ENCODE data around the gene DLGAP4. TPM values are rescaled to one million over a fixed set of nuclear protein-coding genes. Genes with fewer than 3 reads are reported as not detected.

The DLGAP4 gene
- total and polyA plus RNA-seq, 2 of the 13 experiments (the other 11 are each of a cell fraction or from before 2014, with no cell fraction given) = 15.2 to 26.7 TPM

DNA sequence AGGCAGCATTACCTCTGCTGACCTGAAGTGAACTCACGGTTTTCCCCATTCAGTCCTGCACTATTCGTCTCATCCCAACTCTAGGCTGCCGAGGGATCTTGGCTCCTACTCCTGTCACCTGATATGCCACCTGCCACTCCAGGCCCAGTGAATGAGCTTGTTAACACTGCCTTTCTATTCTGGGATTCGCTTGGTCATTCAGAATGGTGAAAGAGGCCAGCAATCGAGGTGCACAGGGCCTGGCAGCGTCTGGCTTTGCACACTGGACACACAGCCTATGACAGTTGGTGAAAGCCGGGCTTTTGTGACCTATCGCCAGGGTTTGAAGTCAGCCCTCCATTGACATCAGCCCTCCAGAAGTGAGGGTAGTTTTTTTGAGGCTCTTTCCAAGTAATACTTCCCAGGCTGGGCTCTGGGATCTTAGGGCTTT is 175.9 kb downstream of the DLGAP4 start:
- DNase-seq (ENCODE audit: low spot score) = no peak
- in situ Hi-C loops (cut with HindIII; ENCODE audit: extremely low pct_ligation_motif_present, low pct_unique_long_range_greater_than_20kb) (no loop called here), intact Hi-C loops (cut with micrococcal nuclease; ENCODE audit: unreplicated experiment) (no loop called here)
- no peak overlapping the region for H3K4me2 ChIP-seq (ENCODE audit: low read depth, low read length)
- H4K20me1 ChIP-seq (ENCODE audit: insufficient read depth, low read length) = peaks cover 22% of the 10 kb centered on the region
- H3K9ac ChIP-seq (ENCODE audit: insufficient read depth, low read depth, low read length) = no peak overlapping the region
- ChIA-PET POLR2A (no interaction called here), CTCF (ENCODE audit: low intra/inter-chr PET ratio, low total read pairs) (no interaction called here)
- peaks cover 7 to 16% of the 10 kb centered on the region in 2 experiments for H3K36me3 ChIP-seq (replicated peaks in 1 of 2; ENCODE audit: control insufficient read depth in 1 of 2, insufficient read depth in 2 of 2, low read length in 2 of 2)
- no peaks in the 10 kb centered on the region for H3K9me3 ChIP-seq (ENCODE audit: low read length)
- BruUV-seq (replicated peaks) = no TSS peak
- FAIRE-seq = no peak
- TF ChIP-seq ZNF263 (CRISPR knock-in tag; IDR thresholded peaks at IDR 0.05) (no peak), RBM39 (IDR thresholded peaks at IDR 0.05; ENCODE audit: low read depth, low read length, poor library complexity, severe bottlenecking) (no peak), ZNF34 (CRISPR knock-in tag; IDR thresholded peaks at IDR 0.05; ENCODE audit: borderline replicate concordance) (no peak), SYNCRIP (IDR thresholded peaks at IDR 0.05; ENCODE audit: insufficient read depth, low read depth, low read length) (no peak), ZC3H4 (CRISPR knock-in tag; IDR thresholded peaks at IDR 0.05; ENCODE audit: borderline replicate concordance) (no peak), TGIF2 (CRISPR knock-in tag; IDR thresholded peaks at IDR 0.05) (no peak), ATAD3A (CRISPR knock-in tag; IDR thresholded peaks at IDR 0.05) (no peak), MZF1 (CRISPR knock-in tag; IDR thresholded peaks at IDR 0.05; ENCODE audit: borderline replicate concordance) (no peak), ZNF598 (CRISPR knock-in tag; IDR thresholded peaks at IDR 0.05; ENCODE audit: borderline replicate concordance) (no peak), CENPT (CRISPR knock-in tag; IDR thresholded peaks at IDR 0.05; ENCODE audit: low read depth) (no peak), FIP1L1 (IDR thresholded peaks at IDR 0.05; ENCODE audit: borderline replicate concordance, insufficient read depth, low read depth, low read length) (no peak), TOPORS (CRISPR knock-in tag; IDR thresholded peaks at IDR 0.05) (no peak)
- TF ChIP-seq, protein P1, sequence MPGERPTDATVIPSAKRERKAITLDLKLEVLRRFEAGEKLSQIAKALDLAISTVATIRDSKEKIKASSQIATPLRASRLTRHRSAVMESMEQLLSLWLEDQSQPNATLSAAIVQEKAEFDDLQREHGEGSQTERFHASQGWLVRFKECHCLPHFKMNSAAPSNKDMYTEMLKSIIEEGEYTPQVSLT (CRISPR knock-in tag; IDR thresholded peaks at IDR 0.05; ENCODE audit: borderline replicate concordance, low read depth) = no peak
- TF ChIP-seq, protein P2, sequence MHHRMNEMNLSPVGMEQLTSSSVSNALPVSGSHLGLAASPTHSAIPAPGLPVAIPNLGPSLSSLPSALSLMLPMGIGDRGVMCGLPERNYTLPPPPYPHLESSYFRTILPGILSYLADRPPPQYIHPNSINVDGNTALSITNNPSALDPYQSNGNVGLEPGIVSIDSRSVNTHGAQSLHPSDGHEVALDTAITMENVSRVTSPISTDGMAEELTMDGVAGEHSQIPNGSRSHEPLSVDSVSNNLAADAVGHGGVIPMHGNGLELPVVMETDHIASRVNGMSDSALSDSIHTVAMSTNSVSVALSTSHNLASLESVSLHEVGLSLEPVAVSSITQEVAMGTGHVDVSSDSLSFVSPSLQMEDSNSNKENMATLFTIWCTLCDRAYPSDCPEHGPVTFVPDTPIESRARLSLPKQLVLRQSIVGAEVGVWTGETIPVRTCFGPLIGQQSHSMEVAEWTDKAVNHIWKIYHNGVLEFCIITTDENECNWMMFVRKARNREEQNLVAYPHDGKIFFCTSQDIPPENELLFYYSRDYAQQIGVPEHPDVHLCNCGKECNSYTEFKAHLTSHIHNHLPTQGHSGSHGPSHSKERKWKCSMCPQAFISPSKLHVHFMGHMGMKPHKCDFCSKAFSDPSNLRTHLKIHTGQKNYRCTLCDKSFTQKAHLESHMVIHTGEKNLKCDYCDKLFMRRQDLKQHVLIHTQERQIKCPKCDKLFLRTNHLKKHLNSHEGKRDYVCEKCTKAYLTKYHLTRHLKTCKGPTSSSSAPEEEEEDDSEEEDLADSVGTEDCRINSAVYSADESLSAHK (CRISPR knock-in tag; IDR thresholded peaks at IDR 0.05; ENCODE audit: borderline replicate concordance) = no peak
- TF ChIP-seq, protein P3, sequence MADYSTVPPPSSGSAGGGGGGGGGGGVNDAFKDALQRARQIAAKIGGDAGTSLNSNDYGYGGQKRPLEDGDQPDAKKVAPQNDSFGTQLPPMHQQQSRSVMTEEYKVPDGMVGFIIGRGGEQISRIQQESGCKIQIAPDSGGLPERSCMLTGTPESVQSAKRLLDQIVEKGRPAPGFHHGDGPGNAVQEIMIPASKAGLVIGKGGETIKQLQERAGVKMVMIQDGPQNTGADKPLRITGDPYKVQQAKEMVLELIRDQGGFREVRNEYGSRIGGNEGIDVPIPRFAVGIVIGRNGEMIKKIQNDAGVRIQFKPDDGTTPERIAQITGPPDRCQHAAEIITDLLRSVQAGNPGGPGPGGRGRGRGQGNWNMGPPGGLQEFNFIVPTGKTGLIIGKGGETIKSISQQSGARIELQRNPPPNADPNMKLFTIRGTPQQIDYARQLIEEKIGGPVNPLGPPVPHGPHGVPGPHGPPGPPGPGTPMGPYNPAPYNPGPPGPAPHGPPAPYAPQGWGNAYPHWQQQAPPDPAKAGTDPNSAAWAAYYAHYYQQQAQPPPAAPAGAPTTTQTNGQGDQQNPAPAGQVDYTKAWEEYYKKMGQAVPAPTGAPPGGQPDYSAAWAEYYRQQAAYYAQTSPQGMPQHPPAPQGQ (CRISPR knock-in tag; IDR thresholded peaks at IDR 0.05; ENCODE audit: borderline replicate concordance) = no peak
- TF ChIP-seq, protein P4, sequence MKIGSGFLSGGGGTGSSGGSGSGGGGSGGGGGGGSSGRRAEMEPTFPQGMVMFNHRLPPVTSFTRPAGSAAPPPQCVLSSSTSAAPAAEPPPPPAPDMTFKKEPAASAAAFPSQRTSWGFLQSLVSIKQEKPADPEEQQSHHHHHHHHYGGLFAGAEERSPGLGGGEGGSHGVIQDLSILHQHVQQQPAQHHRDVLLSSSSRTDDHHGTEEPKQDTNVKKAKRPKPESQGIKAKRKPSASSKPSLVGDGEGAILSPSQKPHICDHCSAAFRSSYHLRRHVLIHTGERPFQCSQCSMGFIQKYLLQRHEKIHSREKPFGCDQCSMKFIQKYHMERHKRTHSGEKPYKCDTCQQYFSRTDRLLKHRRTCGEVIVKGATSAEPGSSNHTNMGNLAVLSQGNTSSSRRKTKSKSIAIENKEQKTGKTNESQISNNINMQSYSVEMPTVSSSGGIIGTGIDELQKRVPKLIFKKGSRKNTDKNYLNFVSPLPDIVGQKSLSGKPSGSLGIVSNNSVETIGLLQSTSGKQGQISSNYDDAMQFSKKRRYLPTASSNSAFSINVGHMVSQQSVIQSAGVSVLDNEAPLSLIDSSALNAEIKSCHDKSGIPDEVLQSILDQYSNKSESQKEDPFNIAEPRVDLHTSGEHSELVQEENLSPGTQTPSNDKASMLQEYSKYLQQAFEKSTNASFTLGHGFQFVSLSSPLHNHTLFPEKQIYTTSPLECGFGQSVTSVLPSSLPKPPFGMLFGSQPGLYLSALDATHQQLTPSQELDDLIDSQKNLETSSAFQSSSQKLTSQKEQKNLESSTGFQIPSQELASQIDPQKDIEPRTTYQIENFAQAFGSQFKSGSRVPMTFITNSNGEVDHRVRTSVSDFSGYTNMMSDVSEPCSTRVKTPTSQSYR (CRISPR knock-in tag; IDR thresholded peaks at IDR 0.05; ENCODE audit: borderline replicate concordance) = no peak
- no peak overlapping the region for H3K4me3 ChIP-seq (replicated peaks in 1 of 3; ENCODE audit: insufficient read depth in 1 of 3, low read depth in 2 of 3, low read length in 3 of 3)
- WGBS (ENCODE audit: low lambda C conversion rate) = 93% methylated on average over 8 of the region's 8 CpGs
- no peak for ATAC-seq
- no peak overlapping the region for H2AFZ ChIP-seq (ENCODE audit: low read length)
- H3K27ac ChIP-seq (ENCODE audit: extremely low read length, insufficient read depth, low read length) = no peak overlapping the region
- peaks cover 56% of the 10 kb centered on the region for H3K4me1 ChIP-seq (ENCODE audit: insufficient read depth, low read length)
- H3K27me3 ChIP-seq (ENCODE audit: control insufficient read depth in 1 of 2, insufficient read depth in 2 of 2, low read length in 2 of 2) = no peaks in the 10 kb centered on the region
- H3K79me2 ChIP-seq (ENCODE audit: insufficient read depth, low read length) = peaks cover 45% of the 10 kb centered on the region

All from HepG2 (cell line).